Measurements from ENCODE around the gene MMP24OS.

The MMP24OS gene

DNA sequence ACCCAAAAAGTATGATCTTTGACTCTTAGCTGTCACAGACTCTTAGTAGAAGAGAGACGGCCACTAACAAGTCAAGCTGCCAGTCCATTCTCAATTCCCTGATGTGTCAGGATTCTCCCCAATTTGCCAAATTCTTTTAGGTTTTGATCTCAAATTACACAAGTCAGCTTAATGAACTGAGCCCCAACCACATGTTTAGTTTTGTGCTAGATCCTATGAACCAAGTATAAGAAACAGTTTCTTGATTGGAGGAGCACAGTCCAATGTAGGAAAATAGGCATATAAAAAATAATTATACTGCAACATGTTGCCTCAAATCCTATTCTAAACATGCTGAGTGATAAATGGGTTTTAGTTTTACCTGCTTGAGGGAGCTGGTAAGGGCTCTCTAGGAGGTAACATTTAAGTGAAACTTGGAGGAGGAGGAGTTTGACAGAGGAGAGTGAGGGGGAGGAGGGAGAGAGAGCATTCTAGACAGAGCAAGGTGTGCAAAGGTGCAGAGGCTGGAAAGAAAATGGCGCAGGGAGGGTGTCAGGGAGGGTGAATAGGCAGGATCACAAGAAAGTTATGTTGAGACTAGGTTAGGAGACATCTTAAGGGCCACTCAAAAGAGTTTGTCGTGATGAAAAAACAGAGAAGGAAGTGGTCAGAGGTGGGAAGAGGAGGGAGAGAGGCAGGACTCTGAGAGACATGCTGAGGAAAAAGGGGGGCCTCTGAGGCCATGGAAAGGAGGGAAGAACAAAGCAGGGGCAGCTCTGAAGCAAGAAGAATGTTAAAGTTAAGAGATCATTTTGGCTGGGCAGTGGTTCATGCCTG is 37.1 kb upstream of the MMP24OS start:
- TF ChIP-seq POLR2A (IDR thresholded peaks at IDR 0.05; ENCODE audit: low read length): no peak
- TF ChIP-seq GATA1 (IDR thresholded peaks at IDR 0.05; ENCODE audit: low read depth, low read length): no peak
- no peak for DNase-seq

DNA sequence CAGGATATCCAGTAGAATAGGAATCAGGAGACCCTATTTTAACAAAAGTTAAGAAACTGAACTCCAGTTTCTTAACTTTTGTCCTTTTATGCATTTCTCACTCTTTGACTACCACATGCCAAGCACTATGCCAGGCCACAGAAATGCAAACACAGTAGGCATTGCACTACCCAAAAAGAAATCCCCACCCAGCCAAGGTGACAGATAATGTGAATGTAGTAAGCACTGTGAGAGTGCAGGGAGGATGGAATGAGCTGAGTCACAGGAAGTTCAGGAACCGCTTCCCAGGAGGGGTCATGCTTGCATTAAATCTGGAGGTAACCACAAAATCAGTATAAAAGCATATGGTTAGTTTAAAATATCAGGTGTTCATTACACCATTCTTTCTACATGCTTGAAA is 34.4 kb upstream of the MMP24OS start:
- TF ChIP-seq GATA1 (IDR thresholded peaks at IDR 0.05; ENCODE audit: low read depth, low read length) (no peak), POLR2A (IDR thresholded peaks at IDR 0.05; ENCODE audit: low read length) (no peak)
- peak in 1 of 2 experiments; percentile 20 for DNase-seq

DNA sequence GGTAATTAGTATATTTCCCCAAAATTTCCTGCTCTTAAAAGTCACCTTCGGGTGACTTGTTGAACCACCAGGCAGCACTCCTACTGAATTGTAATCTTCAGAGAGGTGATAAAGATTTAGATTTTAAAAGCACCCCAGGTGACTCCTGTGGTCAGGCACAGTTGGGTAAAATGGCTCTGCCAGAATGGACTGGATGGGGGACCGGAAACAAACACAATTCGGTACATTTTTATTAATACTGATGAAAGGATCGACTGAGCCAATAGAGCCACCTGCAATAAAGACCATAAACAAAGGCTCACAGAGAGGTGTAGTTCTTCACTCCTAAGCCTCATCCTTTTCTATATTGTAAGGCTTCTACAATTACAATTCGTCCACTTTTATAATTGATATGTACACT is 33.9 kb upstream of the MMP24OS start:
- no peak for DNase-seq
- TF ChIP-seq GATA1 (IDR thresholded peaks at IDR 0.05; ENCODE audit: low read depth, low read length) (no peak), POLR2A (IDR thresholded peaks at IDR 0.05; ENCODE audit: low read length) (no peak)

DNA sequence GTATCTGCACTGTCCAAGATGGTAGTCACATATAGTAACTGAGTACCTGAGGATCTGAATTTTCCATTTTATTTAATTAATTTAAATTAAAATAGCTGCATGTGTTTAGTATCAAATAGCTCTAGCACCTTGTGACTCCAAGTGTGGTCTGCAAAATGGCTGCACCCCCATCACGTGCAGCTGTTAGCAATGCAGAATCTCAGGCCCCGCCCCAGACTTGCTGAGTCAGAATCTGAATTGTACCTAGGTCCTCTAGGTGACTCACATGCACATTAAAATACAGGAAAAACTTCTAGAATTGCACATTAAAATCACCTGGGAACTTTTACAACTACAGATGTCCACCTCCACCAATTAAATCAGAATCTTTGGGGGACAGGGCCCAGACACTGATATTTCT is 33.5 kb upstream of the MMP24OS start:
- peak; percentile 19 to 58 for DNase-seq
- TF ChIP-seq GATA1 (IDR thresholded peaks at IDR 0.05; ENCODE audit: low read depth, low read length): no peak
- no peak for TF ChIP-seq POLR2A (IDR thresholded peaks at IDR 0.05; ENCODE audit: low read length)

DNA sequence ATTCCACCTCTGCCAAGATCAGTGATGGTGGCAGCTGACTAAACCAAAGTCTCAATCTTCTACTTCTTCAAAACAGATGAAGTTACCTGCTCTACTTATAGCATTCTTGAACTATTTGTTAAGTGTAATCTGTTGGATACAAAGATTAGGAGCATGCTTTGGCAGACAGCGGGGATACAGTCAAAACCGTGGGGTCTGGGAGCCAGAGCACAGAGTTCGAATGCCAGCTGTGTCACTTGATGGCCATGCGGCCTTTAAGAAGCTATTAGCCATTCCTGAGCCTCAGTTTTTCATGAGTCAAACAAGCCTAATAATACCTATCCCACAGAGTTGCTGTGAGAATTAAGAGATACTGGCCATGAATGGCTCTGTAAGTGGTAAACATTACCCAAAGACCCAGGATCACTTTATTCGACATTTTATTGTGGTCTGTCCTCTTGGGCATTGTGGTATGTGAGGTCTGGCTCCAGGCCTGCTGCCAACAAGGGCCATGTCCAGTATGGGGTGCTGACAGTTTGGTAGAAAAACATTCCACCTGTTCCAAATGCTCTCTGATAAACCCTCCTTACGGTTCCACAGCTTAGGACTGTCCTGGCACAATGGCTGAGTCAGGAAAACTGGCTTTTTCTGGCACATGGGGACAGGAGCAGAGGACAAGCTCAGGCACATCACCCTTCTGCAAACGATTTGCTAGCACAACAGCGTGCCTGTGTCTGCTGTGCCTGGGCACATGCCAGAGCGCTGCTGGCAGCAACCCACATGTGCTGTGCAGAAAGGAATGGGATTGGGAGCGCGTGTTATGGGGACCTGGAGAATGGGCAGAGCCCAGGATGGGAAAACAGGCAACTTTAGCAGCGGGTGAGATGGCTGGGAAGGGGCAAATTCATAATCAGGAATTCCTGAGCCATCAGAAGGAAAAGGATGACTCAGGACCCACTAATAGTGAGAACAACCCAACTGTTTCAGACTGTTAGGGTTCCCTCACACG is 30.0 kb upstream of the MMP24OS start:
- no peak for DNase-seq
- TF ChIP-seq GATA1 (IDR thresholded peaks at IDR 0.05; ENCODE audit: low read depth, low read length) (no peak), POLR2A (IDR thresholded peaks at IDR 0.05; ENCODE audit: low read length) (no peak)

DNA sequence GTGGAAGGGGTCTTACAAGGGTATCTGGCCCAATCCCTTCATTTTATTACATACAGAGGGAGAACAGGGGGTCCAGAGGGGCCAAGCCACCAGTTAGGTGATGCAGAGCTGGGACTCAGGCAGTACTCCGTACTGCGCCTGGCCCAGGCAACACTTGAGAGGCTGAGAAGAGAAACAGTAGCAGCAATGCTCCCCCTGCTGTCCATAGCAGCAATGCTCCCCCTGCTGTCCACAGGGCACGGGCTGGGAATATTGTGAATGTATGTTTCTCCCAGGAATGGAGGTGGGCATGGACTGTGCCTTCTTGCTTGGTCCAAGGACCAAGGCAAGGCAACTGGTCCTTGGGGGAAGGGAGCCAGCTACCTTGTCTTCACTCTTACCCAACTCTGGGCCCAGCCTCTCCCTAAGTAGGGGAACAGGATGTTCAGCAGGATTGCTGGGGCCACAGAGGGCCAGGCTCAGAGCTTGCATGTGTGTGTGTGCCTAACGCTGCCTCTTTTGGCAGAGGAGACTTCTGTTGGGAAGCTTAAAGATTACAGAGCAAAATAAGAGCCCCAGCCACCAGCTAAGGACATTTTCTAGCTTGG is 29.1 kb upstream of the MMP24OS start:
- TF ChIP-seq GATA1 (IDR thresholded peaks at IDR 0.05; ENCODE audit: low read depth, low read length): no peak
- no peak for TF ChIP-seq POLR2A (IDR thresholded peaks at IDR 0.05; ENCODE audit: low read length)
- DNase-seq: peak; percentile 53 to 75

DNA sequence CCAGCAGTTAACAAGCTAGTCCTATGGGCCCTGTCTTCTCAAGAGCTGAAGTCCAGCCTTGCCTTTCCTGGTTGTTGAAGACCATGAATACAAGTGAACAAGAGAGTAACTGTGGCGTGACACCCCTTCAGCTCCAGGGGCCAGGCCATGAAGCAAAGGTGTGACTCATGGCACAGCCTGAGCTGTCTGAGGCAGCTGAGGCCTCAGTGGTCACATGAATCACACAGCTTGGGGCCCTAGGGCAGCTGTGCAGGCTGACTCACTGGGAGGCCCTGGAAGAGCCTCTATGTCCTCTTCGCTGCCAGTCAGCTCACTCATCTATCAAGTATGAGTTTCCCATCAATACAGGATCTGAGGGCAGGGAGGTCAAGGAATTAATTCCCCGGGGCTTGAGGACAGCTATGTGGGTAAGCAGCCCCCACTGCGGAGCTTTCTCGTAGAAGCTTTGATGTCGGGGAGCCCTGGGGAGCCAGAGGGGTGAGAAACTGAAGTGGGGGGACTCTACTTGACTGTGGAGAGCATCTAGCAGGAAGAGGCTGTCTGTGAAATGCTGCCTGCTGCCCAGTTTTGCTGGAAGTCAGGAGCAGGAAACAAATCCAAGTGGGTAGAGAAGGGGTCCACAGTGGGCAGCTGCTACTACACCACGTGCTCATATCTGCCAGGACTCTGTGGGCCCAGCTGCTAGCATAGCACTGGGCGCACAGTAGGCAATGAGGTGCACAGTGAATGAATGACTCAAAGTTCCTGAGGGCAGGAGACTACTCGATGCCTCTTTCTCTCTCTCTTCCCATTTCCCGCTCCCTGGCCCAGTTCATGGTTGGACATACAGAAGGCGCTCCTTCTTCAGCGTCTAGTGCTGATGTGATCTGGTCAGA is 28.0 kb upstream of the MMP24OS start:
- TF ChIP-seq POLR2A (IDR thresholded peaks at IDR 0.05; ENCODE audit: low read length) (no peak), GATA1 (IDR thresholded peaks at IDR 0.05; ENCODE audit: low read depth, low read length) (no peak)
- peak; percentile 68 to 88 for DNase-seq

DNA sequence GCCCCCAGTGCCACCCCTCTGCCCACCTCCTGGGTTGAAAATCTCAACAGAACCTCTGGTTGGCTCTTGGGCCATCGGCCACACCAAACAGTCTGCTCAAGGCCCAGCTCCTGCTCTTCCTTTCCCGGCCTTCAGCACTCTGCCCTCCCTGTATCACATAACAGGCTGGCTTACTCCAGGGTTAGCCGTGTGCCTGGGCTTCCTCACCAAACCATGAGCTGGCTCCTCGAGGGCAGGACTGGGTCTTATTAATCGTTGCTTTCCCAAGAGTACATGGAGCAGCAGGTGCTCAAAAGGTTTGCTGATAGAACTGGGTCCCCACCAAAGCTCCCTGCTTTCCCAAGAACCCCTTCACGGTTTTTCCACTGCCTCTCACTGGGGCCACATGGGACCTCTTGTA is 27.0 kb upstream of the MMP24OS start:
- DNase-seq: no peak
- TF ChIP-seq GATA1 (IDR thresholded peaks at IDR 0.05; ENCODE audit: low read depth, low read length) (no peak), POLR2A (IDR thresholded peaks at IDR 0.05; ENCODE audit: low read length) (no peak)

DNA sequence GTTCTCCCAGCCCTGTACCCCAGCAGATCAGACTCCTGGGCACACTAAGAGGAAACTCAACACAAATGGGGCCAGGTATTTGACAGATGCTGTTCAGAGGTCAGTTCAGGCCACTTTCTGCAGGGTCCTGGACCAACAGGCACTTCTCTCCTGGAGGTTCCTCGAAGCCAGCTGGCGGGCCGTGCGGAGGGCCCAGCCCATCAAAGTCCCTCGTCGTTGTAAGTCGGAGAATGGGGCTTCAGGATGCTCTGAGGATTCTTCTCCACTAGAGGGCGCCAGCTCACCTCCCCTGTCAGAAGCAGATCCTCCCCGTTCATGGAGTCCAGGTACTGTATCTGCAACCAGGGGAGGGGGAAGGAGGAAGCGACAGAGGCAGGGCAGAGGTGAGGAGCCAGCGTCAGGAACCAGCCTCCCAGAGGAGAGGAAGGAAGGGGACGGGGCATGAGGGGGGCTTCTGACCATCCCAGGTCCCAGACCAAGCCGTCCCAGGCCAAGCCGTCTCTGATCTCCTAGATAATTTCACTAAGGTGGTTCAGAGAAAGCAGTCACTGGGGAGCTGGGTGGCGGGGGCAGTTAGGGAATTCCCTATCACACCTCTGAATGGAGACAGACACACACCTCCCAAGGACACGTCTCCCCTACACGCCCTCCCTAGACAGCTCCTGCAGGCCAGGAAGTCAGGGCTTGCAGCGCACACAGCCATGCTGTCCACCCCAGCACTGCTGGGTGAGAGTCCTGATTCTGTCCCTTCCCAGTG is 26.0 kb upstream of the MMP24OS start:
- no peak for TF ChIP-seq GATA1 (IDR thresholded peaks at IDR 0.05; ENCODE audit: low read depth, low read length)
- TF ChIP-seq POLR2A (IDR thresholded peaks at IDR 0.05; ENCODE audit: low read length): no peak
- DNase-seq: peak; percentile 85 to 93

DNA sequence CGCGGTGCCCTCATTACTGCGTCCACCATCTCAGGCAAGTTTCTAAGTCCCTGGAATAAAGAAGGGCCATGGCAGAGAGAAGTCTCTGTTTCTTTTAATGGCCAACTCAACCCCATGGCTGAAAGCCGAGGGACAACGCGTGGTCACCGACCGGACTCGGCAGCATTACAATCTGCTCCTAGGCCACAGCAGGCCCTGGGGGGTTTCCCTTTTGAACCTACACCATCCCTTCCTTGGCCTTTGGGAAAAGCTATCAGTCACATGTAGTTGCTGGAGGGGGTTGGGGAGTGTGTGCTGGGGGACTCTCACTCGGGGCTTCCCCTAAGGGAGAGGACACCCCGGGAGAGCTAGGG is 25.4 kb upstream of the MMP24OS start:
- TF ChIP-seq POLR2A (IDR thresholded peaks at IDR 0.05; ENCODE audit: low read length): no peak
- TF ChIP-seq GATA1 (IDR thresholded peaks at IDR 0.05; ENCODE audit: low read depth, low read length): no peak
- no peak for DNase-seq

DNA sequence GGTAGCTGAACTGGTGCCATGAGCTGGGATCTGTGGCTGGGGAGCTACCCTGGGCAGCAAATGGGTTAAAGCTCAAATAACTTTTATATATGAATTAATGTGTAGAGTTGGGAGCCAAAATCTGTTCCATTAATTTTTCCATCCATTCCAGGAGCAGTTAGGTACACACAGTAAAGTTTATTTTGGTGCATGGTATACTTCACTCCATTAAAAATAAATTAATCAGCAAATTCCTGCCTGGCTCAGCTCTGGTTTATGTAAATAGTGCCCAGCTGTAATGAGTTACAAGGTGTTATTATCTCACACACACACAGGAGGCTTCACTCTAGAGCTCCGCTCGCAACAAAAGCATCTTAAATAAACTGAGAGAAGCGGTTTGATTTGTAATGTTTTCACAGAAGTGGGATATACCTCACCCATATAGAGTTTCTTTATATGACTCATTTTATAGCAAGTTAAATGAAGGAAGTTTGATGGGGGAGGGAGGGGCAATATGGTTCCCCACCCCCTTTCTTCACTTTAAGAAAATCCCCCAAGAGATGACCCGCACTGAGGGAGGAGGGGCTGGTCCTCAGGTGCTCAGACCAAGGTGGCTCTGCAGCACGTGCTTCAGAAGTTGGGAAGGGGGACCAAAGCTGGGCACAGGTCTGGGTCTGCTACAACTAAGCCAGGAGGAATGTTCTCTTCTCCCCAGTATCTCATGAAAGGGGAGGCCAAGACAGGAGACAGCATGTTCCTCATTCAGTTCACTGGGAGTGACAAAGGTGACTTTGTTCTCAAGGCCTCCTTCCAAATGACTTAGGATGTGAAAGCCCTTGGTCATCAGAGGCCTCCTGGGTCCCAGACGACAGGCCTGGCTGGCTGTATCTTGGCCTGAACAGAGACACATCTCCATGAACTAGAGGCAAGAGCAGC is 24.8 kb upstream of the MMP24OS start:
- TF ChIP-seq POLR2A (IDR thresholded peaks at IDR 0.05; ENCODE audit: low read length) (no peak), GATA1 (IDR thresholded peaks at IDR 0.05; ENCODE audit: low read depth, low read length) (no peak)
- no peak for DNase-seq

DNA sequence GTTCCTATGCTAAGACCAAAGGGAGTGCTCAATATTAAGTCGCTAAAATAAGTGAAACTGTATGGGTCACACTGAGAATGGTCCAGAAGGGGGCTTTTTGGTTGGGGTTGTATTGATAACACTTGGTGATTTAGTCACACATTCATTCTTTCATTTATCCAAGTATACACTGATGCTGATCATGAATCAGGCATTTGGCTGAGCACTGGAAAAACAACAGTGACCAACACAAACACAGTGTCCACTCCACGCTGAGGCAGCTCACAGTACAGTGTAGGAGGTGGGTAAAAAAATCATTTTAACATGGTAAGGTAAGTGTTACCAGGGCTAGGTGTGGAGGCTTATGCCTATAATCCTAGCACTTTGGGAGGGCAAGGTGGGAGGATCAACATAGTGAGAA is 23.5 kb upstream of the MMP24OS start:
- TF ChIP-seq POLR2A (IDR thresholded peaks at IDR 0.05; ENCODE audit: low read length) (no peak), GATA1 (IDR thresholded peaks at IDR 0.05; ENCODE audit: low read depth, low read length) (no peak)
- no peak for DNase-seq
